NCI-H82 (cell line): ENCODE data around the gene ZFP64.
"Not testable (repeated sequence)": the region's sequence is repeated elsewhere in the genome, so short reads cannot be mapped to it uniquely, and the experiment has no call there.

Source experiments
- DNase-seq: peaks from one replicate; lab custom pipeline; 2025; lab: John Stamatoyannopoulos, UW

ZFP64 gene

GRCh38 chr20:52191132-52191915 lies at the start of gene ZFP64:
Gene ZFP64, minus strand, starts transcription at chr20:52191779. Its CDS starts 143 bp downstream, at chr20:52191636.
- DNase-seq = peak; percentile 87

- no peak for DNase-seq
Measured at GRCh38 chr20:52240802-52241201, 49.2 kb upstream of the ZFP64 start.

- no peak for DNase-seq
Measured at GRCh38 chr20:52239102-52239501, 47.5 kb upstream of the ZFP64 start.

GRCh38 chr20:52236292-52236691 lies 44.7 kb upstream of the ZFP64 start:
- no peak for DNase-seq

GRCh38 chr20:52235129-52235528 lies 43.5 kb upstream of the ZFP64 start:
- DNase-seq = no peak

GRCh38 chr20:52234302-52235045 lies 42.9 kb upstream of the ZFP64 start:
- DNase-seq = no peak

- DNase-seq = no peak
Measured at GRCh38 chr20:52231230-52231746, 39.7 kb upstream of the ZFP64 start.

- DNase-seq = peak; percentile 59
Measured at GRCh38 chr20:52230409-52230808, 38.8 kb upstream of the ZFP64 start.

- not testable (repeated sequence) for DNase-seq
Measured at GRCh38 chr20:52229346-52229745, 37.8 kb upstream of the ZFP64 start.

GRCh38 chr20:52226370-52226769 lies 34.8 kb upstream of the ZFP64 start:
- DNase-seq = peak; percentile 94

GRCh38 chr20:52224920-52225319 lies 33.3 kb upstream of the ZFP64 start:
- DNase-seq = peak; percentile 62

GRCh38 chr20:52221362-52221761 lies 29.8 kb upstream of the ZFP64 start:
- DNase-seq = not testable (repeated sequence)

GRCh38 chr20:52220891-52221290 lies 29.3 kb upstream of the ZFP64 start:
- not testable (repeated sequence) for DNase-seq

- DNase-seq = peak; percentile 17
Measured at GRCh38 chr20:52219441-52219840, 27.9 kb upstream of the ZFP64 start.

GRCh38 chr20:52217689-52218395 lies 26.3 kb upstream of the ZFP64 start:
- DNase-seq = no peak

- no peak for DNase-seq
Measured at GRCh38 chr20:52213995-52214394, 22.4 kb upstream of the ZFP64 start.

GRCh38 chr20:52212943-52213342 lies 21.4 kb upstream of the ZFP64 start:
- DNase-seq = no peak

- DNase-seq = no peak
Measured at GRCh38 chr20:52210037-52210990, 18.7 kb upstream of the ZFP64 start.

- no peak for DNase-seq
Measured at GRCh38 chr20:52209154-52209571, 17.6 kb upstream of the ZFP64 start.

GRCh38 chr20:52207020-52207810 lies 15.6 kb upstream of the ZFP64 start:
- no peak for DNase-seq
